HepG2 (cell line): ENCODE data around the gene NSD2. TPM values are rescaled to one million over a fixed set of nuclear protein-coding genes. Genes with fewer than 3 reads are reported as not detected.

Source experiments
- FOXO1 ChIP-seq: sonication (generic); formaldehyde crosslinking; IDR thresholded peaks from 2 replicates; pipeline ENCODE4 v1.4.0; 2020; ENCODE audit warnings: missing genetic modification reagents
- GPN1 ChIP-seq: sonication (generic); formaldehyde crosslinking; IDR thresholded peaks from 2 replicates; pipeline ENCODE4 v1.5.1; 2020; ENCODE audit warnings: missing genetic modification reagents, borderline replicate concordance
- HES4 ChIP-seq: sonication (generic); formaldehyde crosslinking; IDR thresholded peaks from 2 replicates; pipeline ENCODE4 v1.9.0; 2021; ENCODE audit warnings: mild to moderate bottlenecking, missing genetic modification reagents, borderline replicate concordance
- HMG20B ChIP-seq: conservative IDR thresholded peaks from 2 replicates; pipeline ENCODE4 v1.6.1; 2016; ENCODE audit warnings: missing genetic modification reagents, missing compliant biosample characterization
- HNF4A ChIP-seq: sonication (generic); formaldehyde crosslinking; IDR thresholded peaks from 2 replicates; pipeline ENCODE4 v1.4.0; 2020; ENCODE audit warnings: missing genetic modification reagents
- HNRNPK ChIP-seq: fragments of 200-400 bp; formaldehyde crosslinking; IDR thresholded peaks from 2 replicates; pipeline ENCODE4 v1.6.1; 2018; ENCODE audit warnings: low read length, low read depth, moderate library complexity, mild to moderate bottlenecking; ENCODE audit not compliant: poor library complexity, severe bottlenecking
- HOXA9 ChIP-seq: sonication (generic); formaldehyde crosslinking; IDR thresholded peaks from 2 replicates; pipeline ENCODE4 v1.8.1; 2022; ENCODE audit warnings: missing genetic modification reagents, mild to moderate bottlenecking, moderate library complexity, borderline replicate concordance
- MAZ ChIP-seq, 2 experiments: sonication (generic) in 1 of 2; formaldehyde crosslinking in 1 of 2; IDR thresholded peaks; 2 replicates each; pipeline versions ENCODE4 v1.5.0 to v1.6.1; 2012 to 2020; ENCODE audit warnings: low read depth in 2 of 2, mild to moderate bottlenecking in 2 of 2, borderline replicate concordance in 1 of 2, improper control_type of control experiment in 1 of 2, low read length in 1 of 2, missing genetic modification reagents in 1 of 2, moderate library complexity in 1 of 2
- MTA1 ChIP-seq: sonication (generic); formaldehyde crosslinking; IDR thresholded peaks from 2 replicates; pipeline ENCODE4 v1.4.0; 2020; ENCODE audit warnings: missing genetic modification reagents, mild to moderate bottlenecking, borderline replicate concordance
- NFIC ChIP-seq: IDR thresholded peaks from 2 replicates; pipeline ENCODE4 v1.6.1; 2012; ENCODE audit warnings: mild to moderate bottlenecking, low read length, inconsistent platforms
- NR2C2 ChIP-seq: sonication (generic); formaldehyde crosslinking; IDR thresholded peaks from 2 replicates; pipeline ENCODE4 v1.4.0; 2020; ENCODE audit warnings: missing genetic modification reagents, mild to moderate bottlenecking, moderate library complexity, borderline replicate concordance
- NR2F2 ChIP-seq: IDR thresholded peaks from 2 replicates; pipeline ENCODE4 v1.6.1; 2012; ENCODE audit warnings: low read depth, inconsistent platforms, borderline replicate concordance
- PHB2 ChIP-seq: fragments of 450-650 bp; IDR thresholded peaks from 2 replicates; pipeline ENCODE4 v1.6.1; 2018; ENCODE audit not compliant: partially characterized antibody
- ZFP41 ChIP-seq: sonication (generic); formaldehyde crosslinking; IDR thresholded peaks from 2 replicates; pipeline ENCODE4 v1.4.0; 2020; ENCODE audit warnings: mild to moderate bottlenecking, missing genetic modification reagents, borderline replicate concordance
- ZFP90 ChIP-seq: sonication (generic); formaldehyde crosslinking; IDR thresholded peaks from 2 replicates; pipeline ENCODE4 v1.8.0; 2022; ENCODE audit warnings: missing genetic modification reagents, mild to moderate bottlenecking, inconsistent platforms, borderline replicate concordance
- ZNF550 ChIP-seq: sonication (generic); formaldehyde crosslinking; IDR thresholded peaks from 2 replicates; pipeline ENCODE4 v1.4.0; 2020; ENCODE audit warnings: mild to moderate bottlenecking, missing genetic modification reagents, borderline replicate concordance
- ZNF556 ChIP-seq: sonication (generic); formaldehyde crosslinking; IDR thresholded peaks from 2 replicates; pipeline ENCODE4 v1.4.0; 2020; ENCODE audit warnings: mild to moderate bottlenecking, missing genetic modification reagents, borderline replicate concordance
- ZNF616 ChIP-seq: sonication (generic); formaldehyde crosslinking; IDR thresholded peaks from 2 replicates; pipeline ENCODE4 v1.5.0; 2020; ENCODE audit warnings: low read depth, mild to moderate bottlenecking, missing genetic modification reagents
- ZNF709 ChIP-seq: sonication (generic); formaldehyde crosslinking; IDR thresholded peaks from 2 replicates; pipeline ENCODE4 v1.5.0; 2020; ENCODE audit warnings: mild to moderate bottlenecking, missing genetic modification reagents
- ZNF720 ChIP-seq: sonication (generic); formaldehyde crosslinking; IDR thresholded peaks from 2 replicates; pipeline ENCODE4 v1.4.0; 2020; ENCODE audit warnings: missing genetic modification reagents
- ZNF724P ChIP-seq: sonication (generic); formaldehyde crosslinking; IDR thresholded peaks from 2 replicates; pipeline ENCODE4 v1.8.0; 2022; ENCODE audit warnings: missing genetic modification reagents, borderline replicate concordance
- polyA plus RNA-seq, 8 experiments: library from polyadenylated mRNA; depleted of rRNA in 3 of 8; stranded (reverse) in 7 of 8; unstranded in 1 of 8; fragments of >200 nt; fragmentation: Illumina TruSeq in 4 of 8; extraction: Trizol in 4 of 8; gene quantifications; 2 replicates each; pipeline versions ENCODE4 v1.2.1 to v1.2.3, GENCODE V29; 2011 to 2016; ENCODE audit warnings: low read depth in 4 of 8, missing spikeins in 1 of 8, mixed read lengths in 1 of 8; ENCODE audit not compliant: insufficient read depth in 1 of 8
- total RNA-seq, 5 experiments: library from RNA; depleted of rRNA; stranded (reverse); fragments of >200 nt; fragmentation: Illumina TruSeq; extraction: Trizol; gene quantifications; 2 replicates each; pipeline ENCODE4 v1.2.3, GENCODE V29; 2016; ENCODE audit warnings: low read depth in 1 of 5
- TF ChIP-seq, protein P1 (sequence below): sonication (generic); formaldehyde crosslinking; IDR thresholded peaks from 2 replicates; pipeline ENCODE4 v1.5.0; 2020; ENCODE audit warnings: mild to moderate bottlenecking, missing genetic modification reagents, borderline replicate concordance
- TF ChIP-seq, protein P2 (sequence below): sonication (generic); formaldehyde crosslinking; IDR thresholded peaks from 2 replicates; pipeline ENCODE4 v1.8.1; 2023; ENCODE audit warnings: mild to moderate bottlenecking, inconsistent platforms, moderate library complexity, missing genetic modification reagents, borderline replicate concordance
- TF ChIP-seq, protein P3 (sequence below): sonication (generic); formaldehyde crosslinking; IDR thresholded peaks from 2 replicates; pipeline ENCODE4 v1.4.0; 2020; ENCODE audit warnings: missing genetic modification reagents, borderline replicate concordance

NSD2 gene
- total and polyA plus RNA-seq, 2 of the 13 experiments (the other 11 are each of a cell fraction or from before 2014, with no cell fraction given): 22.0 to 65.9 TPM

DNA sequence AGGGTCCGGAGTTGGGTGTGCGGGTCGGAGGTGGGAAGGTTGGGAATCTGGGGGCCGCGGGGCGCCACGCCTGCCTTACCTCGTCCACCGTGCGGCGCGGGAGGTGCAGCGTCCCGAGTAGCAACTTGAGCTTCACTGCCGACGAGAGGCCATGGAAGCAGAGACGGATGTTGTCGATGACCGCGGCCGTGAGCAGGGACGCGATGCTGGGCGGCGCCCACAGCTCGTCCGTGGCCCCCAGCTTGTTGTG lies 137.4 kb downstream of the NSD2 start (continued):
- TF ChIP-seq NR2C2 (CRISPR knock-in tag) (no peak), NR2F2 (no peak), ZNF720 (no peak), FOXO1 (CRISPR knock-in tag) (peak; percentile 87), ZNF616 (CRISPR knock-in tag) (peak; percentile 56; the same call in 1 of the 2 replicates), ZNF550 (CRISPR knock-in tag) (no peak), HES4 (CRISPR knock-in tag) (no peak), HMG20B (CRISPR knock-in tag) (peak; percentile 33; the same call in 1 of the 2 replicates), HOXA9 (no peak), ZFP90 (peak; percentile 17; the same call in 1 of the 2 replicates), NFIC (no peak), ZNF556 (no peak), HNF4A (CRISPR knock-in tag) (no peak), HNRNPK (peak; percentile 98), ZFP41 (no peak), MTA1 (no peak), MAZ (IDR thresholded peaks at IDR 0.05; ENCODE audit: borderline replicate concordance, low read depth, low read length) (no peak), MAZ (CRISPR knock-in tag; IDR thresholded peaks at IDR 0.05; ENCODE audit: low read depth) (0 out of 2 replicates have a peak, but pooled peaks have one; percentile 29), PHB2 (no peak), ZNF724P (peak; percentile 45; the same call in 1 of the 2 replicates), ZNF709 (no peak), GPN1 (CRISPR knock-in tag) (0 out of 2 replicates have a peak, but pooled peaks have one; percentile 60)
- TF ChIP-seq, protein P1, sequence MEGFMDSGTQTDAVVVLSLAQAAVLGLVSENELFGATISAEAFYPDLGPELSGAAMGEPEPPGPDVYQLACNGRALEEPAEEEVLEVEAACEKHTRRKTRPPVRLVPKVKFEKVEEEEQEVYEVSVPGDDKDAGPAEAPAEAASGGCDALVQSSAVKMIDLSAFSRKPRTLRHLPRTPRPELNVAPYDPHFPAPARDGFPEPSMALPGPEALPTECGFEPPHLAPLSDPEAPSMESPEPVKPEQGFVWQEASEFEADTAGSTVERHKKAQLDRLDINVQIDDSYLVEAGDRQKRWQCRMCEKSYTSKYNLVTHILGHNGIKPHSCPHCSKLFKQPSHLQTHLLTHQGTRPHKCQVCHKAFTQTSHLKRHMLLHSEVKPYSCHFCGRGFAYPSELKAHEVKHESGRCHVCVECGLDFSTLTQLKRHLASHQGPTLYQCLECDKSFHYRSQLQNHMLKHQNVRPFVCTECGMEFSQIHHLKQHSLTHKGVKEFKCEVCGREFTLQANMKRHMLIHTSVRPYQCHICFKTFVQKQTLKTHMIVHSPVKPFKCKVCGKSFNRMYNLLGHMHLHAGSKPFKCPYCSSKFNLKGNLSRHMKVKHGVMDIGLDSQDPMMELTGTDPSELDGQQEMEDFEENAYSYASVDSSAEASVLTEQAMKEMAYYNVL (CRISPR knock-in tag): no peak
- TF ChIP-seq, protein P2, sequence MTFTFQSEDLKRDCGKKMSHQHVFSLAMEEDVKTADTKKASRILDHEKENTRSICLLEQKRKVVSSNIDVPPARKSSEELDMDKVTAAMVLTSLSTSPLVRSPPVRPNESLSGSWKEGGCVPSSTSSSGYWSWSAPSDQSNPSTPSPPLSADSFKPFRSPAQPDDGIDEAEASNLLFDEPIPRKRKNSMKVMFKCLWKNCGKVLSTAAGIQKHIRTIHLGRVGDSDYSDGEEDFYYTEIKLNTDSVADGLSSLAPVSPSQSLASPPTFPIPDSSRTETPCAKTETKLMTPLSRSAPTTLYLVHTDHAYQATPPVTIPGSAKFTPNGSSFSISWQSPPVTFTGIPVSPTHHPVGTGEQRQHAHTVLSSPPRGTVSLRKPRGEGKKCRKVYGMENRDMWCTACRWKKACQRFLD: no peak
- TF ChIP-seq, protein P3, sequence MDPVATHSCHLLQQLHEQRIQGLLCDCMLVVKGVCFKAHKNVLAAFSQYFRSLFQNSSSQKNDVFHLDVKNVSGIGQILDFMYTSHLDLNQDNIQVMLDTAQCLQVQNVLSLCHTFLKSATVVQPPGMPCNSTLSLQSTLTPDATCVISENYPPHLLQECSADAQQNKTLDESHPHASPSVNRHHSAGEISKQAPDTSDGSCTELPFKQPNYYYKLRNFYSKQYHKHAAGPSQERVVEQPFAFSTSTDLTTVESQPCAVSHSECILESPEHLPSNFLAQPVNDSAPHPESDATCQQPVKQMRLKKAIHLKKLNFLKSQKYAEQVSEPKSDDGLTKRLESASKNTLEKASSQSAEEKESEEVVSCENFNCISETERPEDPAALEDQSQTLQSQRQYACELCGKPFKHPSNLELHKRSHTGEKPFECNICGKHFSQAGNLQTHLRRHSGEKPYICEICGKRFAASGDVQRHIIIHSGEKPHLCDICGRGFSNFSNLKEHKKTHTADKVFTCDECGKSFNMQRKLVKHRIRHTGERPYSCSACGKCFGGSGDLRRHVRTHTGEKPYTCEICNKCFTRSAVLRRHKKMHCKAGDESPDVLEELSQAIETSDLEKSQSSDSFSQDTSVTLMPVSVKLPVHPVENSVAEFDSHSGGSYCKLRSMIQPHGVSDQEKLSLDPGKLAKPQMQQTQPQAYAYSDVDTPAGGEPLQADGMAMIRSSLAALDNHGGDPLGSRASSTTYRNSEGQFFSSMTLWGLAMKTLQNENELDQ: no peak
